A549 (cell line): ENCODE results near the gene ATL2.

Experiments used
- CBX8 ChIP-seq: fragments of 200-600 bp; sonication (generic); IDR thresholded peaks from 2 replicates; pipeline ENCODE4 v1.6.1; 2016
- CHD2 ChIP-seq: fragments of 150-350 bp; IDR thresholded peaks from 2 replicates; pipeline ENCODE4 v1.6.1; 2014; ENCODE audit warnings: low read length; ENCODE audit not compliant: partially characterized antibody
- CTCF ChIP-seq: fragments of >200 bp; sonication (Bioruptor Twin); formaldehyde crosslinking; IDR thresholded peaks from 3 replicates; pipeline ENCODE4 v1.5.1; 2016
- JUN ChIP-seq, 2 experiments: fragments of >200 bp; sonication (Bioruptor Twin); formaldehyde crosslinking; IDR thresholded peaks; 2 replicates in 1 of 2; 3 replicates in 1 of 2; pipeline ENCODE4 v1.6.1; 2016 to 2017
- NR3C1 ChIP-seq: fragments of >200 bp; sonication (Bioruptor Twin); formaldehyde crosslinking; IDR thresholded peaks from 3 replicates; pipeline ENCODE4 v1.6.1; 2017
- POLR2A ChIP-seq: IDR thresholded peaks from 2 replicates; pipeline ENCODE4 v1.6.1; 2012; ENCODE audit warnings: mild to moderate bottlenecking, low read length
- ZSCAN20 ChIP-seq: fragments of 250-450 bp; sonication (Bioruptor Pico); IDR thresholded peaks from 2 replicates; pipeline ENCODE4 v1.8.0; 2022; ENCODE audit warnings: mild to moderate bottlenecking, moderate library complexity

- no peak for TF ChIP-seq JUN (IDR thresholded peaks at IDR 0.05)
- TF ChIP-seq CTCF = no peak
- no peak for TF ChIP-seq CHD2
- no peak for TF ChIP-seq NR3C1
- no peak for TF ChIP-seq ZSCAN20 (CRISPR knock-in tag)
- no peak for TF ChIP-seq CBX8
- TF ChIP-seq POLR2A = no peak
These were observed 39.4 kb upstream of the ATL2 start for GRCh38 chr2:38416296-38417036.
